Right atrium auricular region (tissue), 2 donors: ENCODE measurements around the gene CPED1. TPM values are rescaled to one million over a fixed set of nuclear protein-coding genes. Genes with fewer than 3 reads are reported as not detected.

Source experiments
- DNase-seq: peaks from one replicate; pipeline ENCODE4 v3.0.0-alpha.2; 2019; ENCODE audit warnings: low spot score
- H3K27ac ChIP-seq, 2 donors: fragments of 200-600 bp; sonication (generic); 1 replicate in 1 of 2; 2 replicates in 1 of 2; pipeline ENCODE4 v1.5.1; 2016 to 2019
- H3K27me3 ChIP-seq, 2 donors: fragments of 200-600 bp; sonication (generic); one replicate each; pipeline versions ENCODE4 v1.5.1 to v1.6.0; 2017 to 2019
- H3K36me3 ChIP-seq: fragments of 200-600 bp; sonication (generic); one replicate; pipeline ENCODE4 v1.5.1; 2016
- H3K4me1 ChIP-seq, 2 donors: fragments of 200-600 bp; sonication (generic); one replicate each; pipeline versions ENCODE4 v1.5.1 to v1.6.0; 2017 to 2019
- H3K4me3 ChIP-seq, 2 donors: fragments of 200-600 bp; sonication (generic); 1 replicate in 1 of 2; 2 replicates in 1 of 2; pipeline ENCODE4 v1.5.1; 2017 to 2019; ENCODE audit warnings: mild to moderate bottlenecking in 1 of 2, moderate library complexity in 1 of 2
- H3K9me3 ChIP-seq, 2 donors: fragments of 200-600 bp; sonication (generic); one replicate each; pipeline ENCODE4 v1.5.1; 2019
- CTCF ChIP-seq, 2 donors: fragments of 200-600 bp; sonication (generic); IDR thresholded peaks; one replicate each; pipeline ENCODE4 v1.5.1; 2019; ENCODE audit warnings: antibody characterized with exemption in 2 of 2
- total RNA-seq, 2 donors: library from RNA; depleted of rRNA; stranded (reverse); fragments of >200 nt; gene quantifications; one replicate each; pipeline ENCODE4 v1.1.0, GENCODE V29; 2016

The CPED1 gene
- total RNA-seq, 2 donors from 2014 or later = 13.8 to 19.0 TPM

- no peak for TF ChIP-seq CTCF (IDR thresholded peaks at IDR 0.05)
- H3K36me3 ChIP-seq = no peaks in the 10 kb centered on the region
- DNase-seq = no peak
Observed at GRCh38 chr7:121169469-121169868, 181.0 kb downstream of the CPED1 start.

GRCh38 chr7:121172484-121172883, 184.0 kb downstream of the CPED1 start:
- no peak for TF ChIP-seq CTCF (IDR thresholded peaks at IDR 0.05)
- no peaks in the 10 kb centered on the region for H3K4me1 ChIP-seq
- H3K27ac ChIP-seq = no peak overlapping the region
- no peak overlapping the region for H3K4me3 ChIP-seq
- H3K27me3 ChIP-seq = no peaks in the 10 kb centered on the region
- no peaks in the 10 kb centered on the region for H3K36me3 ChIP-seq
- DNase-seq = no peak
- no peaks in the 10 kb centered on the region for H3K9me3 ChIP-seq

More at GRCh38 chr7:121169469-121169868, 181.0 kb downstream of the CPED1 start:
- Histone ChIP-seq H3K27ac (no peak overlapping the region), H3K27me3 (no peaks in the 10 kb centered on the region), H3K4me3 (no peak overlapping the region), H3K9me3 (no peaks in the 10 kb centered on the region), H3K4me1 (no peaks in the 10 kb centered on the region)

- no peaks in the 10 kb centered on the region for H3K27me3 ChIP-seq
- H3K27ac ChIP-seq = no peak overlapping the region
- no peak for TF ChIP-seq CTCF (IDR thresholded peaks at IDR 0.05)
- H3K4me3 ChIP-seq = no peak overlapping the region
- no peaks in the 10 kb centered on the region for H3K36me3 ChIP-seq
- H3K4me1 ChIP-seq = no peaks in the 10 kb centered on the region
- no peak for DNase-seq
- H3K9me3 ChIP-seq = no peaks in the 10 kb centered on the region
Observed at GRCh38 chr7:121175826-121176225, 187.3 kb downstream of the CPED1 start.

GRCh38 chr7:121178452-121178851, 189.9 kb downstream of the CPED1 start:
- TF ChIP-seq CTCF (IDR thresholded peaks at IDR 0.05) = no peak
- Histone ChIP-seq H3K27me3 (no peaks in the 10 kb centered on the region), H3K27ac (no peak overlapping the region), H3K4me1 (no peaks in the 10 kb centered on the region), H3K4me3 (no peak overlapping the region), H3K36me3 (no peaks in the 10 kb centered on the region), H3K9me3 (no peaks in the 10 kb centered on the region)
- no peak for DNase-seq

DNA sequence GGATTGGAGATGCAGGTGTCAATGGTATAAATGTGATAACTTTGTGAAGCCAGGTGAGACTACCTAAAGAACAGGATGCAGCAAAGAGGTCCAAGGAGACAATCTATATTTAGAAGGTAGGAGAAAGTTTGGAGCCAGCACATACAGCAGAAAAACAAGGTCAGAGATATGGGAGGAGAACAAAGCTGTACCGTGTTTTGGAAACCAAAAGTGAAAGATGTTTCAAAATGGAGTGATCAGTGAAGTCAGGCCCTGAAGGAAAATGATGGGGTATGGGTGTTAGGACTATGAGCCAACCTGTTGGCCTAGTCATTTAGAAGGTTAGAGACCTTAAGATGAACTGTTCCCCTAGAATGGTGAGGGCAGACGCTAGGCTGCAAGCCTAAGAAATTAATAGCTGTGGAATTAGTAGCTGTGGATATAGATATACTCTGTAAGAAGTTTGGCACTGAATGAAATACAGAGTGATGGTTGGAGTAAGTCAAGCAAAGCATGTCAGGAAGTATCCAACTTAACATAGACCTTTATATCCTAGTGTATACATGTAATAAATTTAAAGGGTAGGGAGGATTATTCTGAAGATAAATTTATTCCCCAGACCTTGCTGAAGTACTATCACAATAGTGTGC, 190.5 kb downstream of the CPED1 start:
- Histone ChIP-seq H3K4me1 (no peaks in the 10 kb centered on the region), H3K27ac (no peak overlapping the region), H3K36me3 (no peaks in the 10 kb centered on the region), H3K4me3 (no peak overlapping the region), H3K27me3 (no peaks in the 10 kb centered on the region), H3K9me3 (no peaks in the 10 kb centered on the region)
- no peak for DNase-seq
- no peak for TF ChIP-seq CTCF (IDR thresholded peaks at IDR 0.05)
